Heart left ventricle (tissue), 13 donors: ENCODE data around the gene HDAC4.

Source experiments
- CTCF ChIP-seq, 12 donors: fragments of 200-600 bp; sonication (generic) in 4 of 12; IDR thresholded peaks; one replicate each; pipeline versions ENCODE4 v1.5.0 to v1.8.0; 2018 to 2022; ENCODE audit warnings: antibody characterized with exemption in 12 of 12, mild to moderate bottlenecking in 5 of 12
- POLR2A ChIP-seq, 2 donors: fragments of 450-650 bp; IDR thresholded peaks; one replicate each; pipeline ENCODE4 v1.6.1; 2017; ENCODE audit warnings: antibody characterized with exemption in 2 of 2, mild to moderate bottlenecking in 2 of 2, moderate library complexity in 2 of 2
- donor health status: ischemic (EF 13 %, LVEDD 7.1; RV severe dilation, severe dysfunction).
- donor health status: DM: no; HTN: yes; CAD: no.
- donor health status: DM: no; HTN: no; CAD: no.
- donor health status: ischemic (EF 25% LVEDD 6.9; RV normal size, moderate dysfunction).
- donor health status: ischemic (EF 25% LVEDD 5.7; RV mildly dilated, moderate dysfunction).
- donor health status: ischemic (EF 35%, LVEDD 5.7; RV mildly dilated, moderate dysfunction).
- donor health status: nonischemic (EF 11% LVEDD 7.7; RV severe dilation, severe dysfunction).
- donor health status: DM: yes; HTN: yes; CAD: no.
- donor health status: PGD.
- donor health status: ischemic (EF 29% LVEDD 5.4; RV normal size, mild dysfunction).
- donor health status: nonischemic (EF 23%, LVEDD 6.1; RV moderate dilation, normal function).

GRCh38 chr2:239409976-239410375, 9.2 kb upstream of the HDAC4 start:
- no peak for TF ChIP-seq POLR2A (IDR thresholded peaks at IDR 0.05)
- TF ChIP-seq CTCF (IDR thresholded peaks at IDR 0.05), result no peak
